ENCODE data around the gene KRT74. TPM values are rescaled to one million over a fixed set of nuclear protein-coding genes. Genes with fewer than 3 reads are reported as not detected.

The KRT74 gene
- total and polyA plus RNA-seq, 2 of the 8 experiments (the other 6 are each of a cell fraction or from before 2014, with no cell fraction given): not detected

GRCh38 chr12:52555577-52555976 is 18.1 kb downstream of the KRT74 start:
- H3K23me2 ChIP-seq (ENCODE audit: low read depth, low read length): no peaks in the 10 kb centered on the region
- H3K36me3 ChIP-seq (ENCODE audit: control insufficient read depth in 2 of 4, insufficient read depth in 4 of 4, low read length in 3 of 4): no peaks in the 10 kb centered on the region
- no peak overlapping the region for H2BK12ac ChIP-seq (ENCODE audit: low read depth, low read length)
- no peak overlapping the region for H2BK5ac ChIP-seq (ENCODE audit: low read depth, low read length)
- H2BK20ac ChIP-seq (ENCODE audit: low read length): no peak overlapping the region
- no peak overlapping the region for H3K14ac ChIP-seq (ENCODE audit: insufficient read length)
- no peak overlapping the region for H3K18ac ChIP-seq (ENCODE audit: extremely low read depth, low read length)
- no peak overlapping the region for H3K4ac ChIP-seq (replicated peaks; ENCODE audit: insufficient read length, low read depth, low read length)
- no peak overlapping the region for H4K5ac ChIP-seq (ENCODE audit: insufficient read length, low read depth, low read length)
- no peak overlapping the region for H4K91ac ChIP-seq (replicated peaks; ENCODE audit: insufficient read length, low read length)
- no peak overlapping the region for H2AFZ ChIP-seq (ENCODE audit: low read length)
- H4K20me1 ChIP-seq (replicated peaks in 1 of 2; ENCODE audit: control insufficient read depth in 1 of 2, insufficient read depth in 2 of 2, low read length in 2 of 2): no peaks in the 10 kb centered on the region
- H2BK120ac ChIP-seq (replicated peaks; ENCODE audit: low read depth, low read length): no peak overlapping the region
- H4K8ac ChIP-seq (ENCODE audit: extremely low read depth, insufficient read depth, low read length): no peak overlapping the region
- no peak overlapping the region for H3K56ac ChIP-seq (replicated peaks; ENCODE audit: insufficient read length, low read depth, low read length)
- H3K79me2 ChIP-seq (ENCODE audit: control insufficient read depth in 1 of 2, insufficient read depth in 2 of 2, low read length in 2 of 2): no peaks in the 10 kb centered on the region
- no peak overlapping the region for H3K4me2 ChIP-seq (ENCODE audit: insufficient read depth in 1 of 2, low read depth in 2 of 2, low read length in 2 of 2)
- DNase-seq (ENCODE audit: low read depth in 1 of 2, low spot score in 2 of 2) (no peak), FAIRE-seq (no peak)
- no peaks in the 10 kb centered on the region for H3K27me3 ChIP-seq (replicated peaks in 1 of 4; ENCODE audit: control insufficient read depth in 3 of 4, extremely low read depth in 1 of 4, insufficient read depth in 3 of 4, low read length in 3 of 4)
- H3K9ac ChIP-seq (replicated peaks in 1 of 4; ENCODE audit: extremely low read depth in 1 of 4, low read depth in 3 of 4, low read length in 3 of 4): no peak overlapping the region
- H3K27ac ChIP-seq (ENCODE audit: low read depth, low read length): no peak overlapping the region
- ChIA-PET POLR2A (ENCODE audit: partially characterized antibody) (no interaction called here), CTCF (ENCODE audit: partially characterized antibody) (interaction anchor here (1.1 to 8.3 kb wide), 8 partner anchors 10 to 165 kb away, joined by 3 to 47 read pairs (median 6); no protein-coding TSS in a partner anchor)
- H2BK15ac ChIP-seq (ENCODE audit: low read length): no peak overlapping the region
- WGBS, 2 experiments (ENCODE audit: extremely low coverage in 1 of 2, insufficient coverage in 1 of 2, insufficient read length in 1 of 2, insufficient replicate concordance in 2 of 2, low coverage in 1 of 2, low lambda C conversion rate in 2 of 2, missing lambda C conversion rate in 1 of 2): 76% methylated on average over 6 of the region's 6 CpGs; no CpG with 5 or more reads in 1 of the 2 experiments
- no peaks in the 10 kb centered on the region for H3K79me1 ChIP-seq (ENCODE audit: low read depth, low read length)
- no peak overlapping the region for H3K4me3 ChIP-seq (ENCODE audit: extremely low read depth in 1 of 4, insufficient read depth in 2 of 4, low read depth in 3 of 4, low read length in 4 of 4)
- no peaks in the 10 kb centered on the region for H3K4me1 ChIP-seq (replicated peaks in 1 of 4; ENCODE audit: control insufficient read depth in 3 of 4, insufficient read depth in 4 of 4, low read length in 3 of 4)
- H3K23ac ChIP-seq (ENCODE audit: insufficient read length): no peak overlapping the region
- H3K9me3 ChIP-seq (ENCODE audit: insufficient read depth in 2 of 2, low read depth in 1 of 2, low read length in 1 of 2): no peaks in the 10 kb centered on the region
- H2AK5ac ChIP-seq (ENCODE audit: low read depth, low read length): no peak overlapping the region
- TF ChIP-seq RNF2 (IDR thresholded peaks at IDR 0.05; ENCODE audit: borderline replicate concordance, low read depth, low read length, missing control alignments, poor library complexity, severe bottlenecking) (no peak), POLR2AphosphoS5 (IDR thresholded peaks at IDR 0.05; ENCODE audit: low read depth, low read length) (no peak), RAD21 (IDR thresholded peaks at IDR 0.05 in 1 of 2, conservative IDR thresholded peaks at IDR 0.05 in 1 of 2; ENCODE audit: low read depth in 2 of 2, low read length in 2 of 2) (no peak), RBBP5 (IDR thresholded peaks at IDR 0.05; ENCODE audit: borderline replicate concordance, low read depth, low read length) (no peak), EZH2 (IDR thresholded peaks at IDR 0.05; ENCODE audit: low read depth, low read length, severe bottlenecking) (no peak), FOSL1 (IDR thresholded peaks at IDR 0.05; ENCODE audit: insufficient read depth, low read depth, low read length) (no peak), TAF7 (optimal IDR thresholded peaks at IDR 0.05; ENCODE audit: borderline replicate concordance, low read depth, low read length) (no peak), SIX5 (IDR thresholded peaks at IDR 0.05; ENCODE audit: low read depth, low read length) (no peak), CREB1 (IDR thresholded peaks at IDR 0.05) (no peak)
- TF ChIP-seq, protein P1, sequence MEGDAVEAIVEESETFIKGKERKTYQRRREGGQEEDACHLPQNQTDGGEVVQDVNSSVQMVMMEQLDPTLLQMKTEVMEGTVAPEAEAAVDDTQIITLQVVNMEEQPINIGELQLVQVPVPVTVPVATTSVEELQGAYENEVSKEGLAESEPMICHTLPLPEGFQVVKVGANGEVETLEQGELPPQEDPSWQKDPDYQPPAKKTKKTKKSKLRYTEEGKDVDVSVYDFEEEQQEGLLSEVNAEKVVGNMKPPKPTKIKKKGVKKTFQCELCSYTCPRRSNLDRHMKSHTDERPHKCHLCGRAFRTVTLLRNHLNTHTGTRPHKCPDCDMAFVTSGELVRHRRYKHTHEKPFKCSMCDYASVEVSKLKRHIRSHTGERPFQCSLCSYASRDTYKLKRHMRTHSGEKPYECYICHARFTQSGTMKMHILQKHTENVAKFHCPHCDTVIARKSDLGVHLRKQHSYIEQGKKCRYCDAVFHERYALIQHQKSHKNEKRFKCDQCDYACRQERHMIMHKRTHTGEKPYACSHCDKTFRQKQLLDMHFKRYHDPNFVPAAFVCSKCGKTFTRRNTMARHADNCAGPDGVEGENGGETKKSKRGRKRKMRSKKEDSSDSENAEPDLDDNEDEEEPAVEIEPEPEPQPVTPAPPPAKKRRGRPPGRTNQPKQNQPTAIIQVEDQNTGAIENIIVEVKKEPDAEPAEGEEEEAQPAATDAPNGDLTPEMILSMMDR (IDR thresholded peaks at IDR 0.05; ENCODE audit: control extremely low read depth in 1 of 3, insufficient read depth in 1 of 3, low read depth in 1 of 3, low read length in 3 of 3): no peak
